Neural progenitor cell (in vitro differentiated cells): ENCODE results near the gene AEN. TPM values are rescaled to one million over a fixed set of nuclear protein-coding genes. Genes with fewer than 3 reads are reported as not detected.

ENCODE experiments used
- DNase-seq: peaks from one replicate; pipeline ENCODE4 v3.0.0-alpha.2; 2016; ENCODE audit warnings: low spot score
- H2AFZ ChIP-seq: fragments of 200-600 bp; sonication (generic); replicated peaks from 2 replicates; pipeline ENCODE4 v1.6.1; 2016; ENCODE audit warnings: antibody characterized with exemption
- H3F3A ChIP-seq: fragments of 200-600 bp; sonication (generic); 2 replicates; pipeline ENCODE4 v1.6.1; 2016; ENCODE audit warnings: antibody characterized with exemption, low read depth
- H3K27ac ChIP-seq: fragments of 200-600 bp; sonication (generic); 2 replicates; pipeline ENCODE4 v1.5.1; 2016; ENCODE audit warnings: mild to moderate bottlenecking
- H3K27me3 ChIP-seq: fragments of 200-600 bp; sonication (generic); 2 replicates; pipeline ENCODE4 v1.6.1; 2016; ENCODE audit warnings: mild to moderate bottlenecking, moderate library complexity
- H3K36me3 ChIP-seq: fragments of 200-600 bp; sonication (generic); 2 replicates; pipeline ENCODE4 v1.5.1; 2016
- H3K4me1 ChIP-seq: fragments of 200-600 bp; sonication (generic); 2 replicates; pipeline ENCODE4 v1.6.1; 2016; ENCODE audit warnings: mixed run types
- H3K4me2 ChIP-seq: fragments of 200-600 bp; sonication (generic); 2 replicates; pipeline ENCODE4 v1.6.1; 2016
- H3K4me3 ChIP-seq: fragments of 200-600 bp; sonication (generic); 2 replicates; pipeline ENCODE4 v1.5.1; 2016
- H3K79me2 ChIP-seq: fragments of 200-600 bp; sonication (generic); 2 replicates; pipeline ENCODE4 v1.6.1; 2016; ENCODE audit warnings: low read depth
- H3K9ac ChIP-seq: fragments of 200-600 bp; sonication (generic); 2 replicates; pipeline ENCODE4 v1.6.1; 2016
- H3K9me3 ChIP-seq: fragments of 200-600 bp; sonication (generic); 2 replicates; pipeline ENCODE4 v1.5.1; 2016; ENCODE audit warnings: low read depth
- H4K20me1 ChIP-seq: fragments of 200-600 bp; sonication (generic); 2 replicates; pipeline ENCODE4 v1.6.1; 2016; ENCODE audit warnings: low read depth
- H3K27ac Mint-ChIP-seq: 3 replicates; pipeline ENCODE4 v1.8.0; 2021; ENCODE audit warnings: mixed read lengths
- H3K27me3 Mint-ChIP-seq: 2 replicates; pipeline ENCODE4 v1.8.0; 2022; ENCODE audit warnings: low read depth, mild to moderate bottlenecking, inconsistent platforms, moderate library complexity, mixed read lengths; ENCODE audit not compliant: insufficient read depth
- H3K36me3 Mint-ChIP-seq: 3 replicates; pipeline ENCODE4 v1.8.0; 2021; ENCODE audit warnings: mixed read lengths
- H3K4me1 Mint-ChIP-seq: 3 replicates; pipeline ENCODE4 v1.8.0; 2021; ENCODE audit warnings: mixed read lengths
- H3K4me3 Mint-ChIP-seq: 3 replicates; pipeline ENCODE4 v1.8.0; 2021; ENCODE audit warnings: mild to moderate bottlenecking, moderate library complexity, mixed read lengths
- H3K9me3 Mint-ChIP-seq: 3 replicates; pipeline ENCODE4 v1.8.0; 2020; ENCODE audit warnings: mixed read lengths
- CTCF ChIP-seq: fragments of 200-600 bp; sonication (generic); IDR thresholded peaks from 2 replicates; pipeline ENCODE4 v1.5.1; 2017; ENCODE audit warnings: antibody characterized with exemption, mild to moderate bottlenecking
- EZH2 ChIP-seq: fragments of 200-600 bp; sonication (generic); IDR thresholded peaks from 2 replicates; pipeline ENCODE4 v1.6.1; 2017; ENCODE audit warnings: antibody characterized with exemption, mild to moderate bottlenecking, moderate library complexity
- EZH2phosphoT487 ChIP-seq: fragments of 200-600 bp; sonication (generic); IDR thresholded peaks from 2 replicates; pipeline ENCODE4 v1.6.1; 2017; ENCODE audit warnings: antibody characterized with exemption
- total RNA-seq: library from RNA; depleted of rRNA; stranded (reverse); fragments of >200 nt; gene quantifications from 2 replicates; pipeline ENCODE4 v1.2.3, GENCODE V29; 2015; ENCODE audit warnings: low replicate concordance

AEN gene
- total RNA-seq, 1 donor from 2014 or later = 35.0 TPM

GRCh38 chr15:88574655-88575054, 46.5 kb upstream of the AEN start:
- no peak overlapping the region for H3K4me3 Mint-ChIP-seq
- peak; percentile 69 for DNase-seq
- Histone ChIP-seq H3K4me2 (peak overlapping the region; percentile 63), H3K79me2 (no peaks in the 10 kb centered on the region), H3K4me3 (no peak overlapping the region), H3K36me3 (no peaks in the 10 kb centered on the region), H3K9ac (no peak overlapping the region), H3K27me3 (no peaks in the 10 kb centered on the region), H4K20me1 (no peaks in the 10 kb centered on the region), H3K27ac (no peak overlapping the region), H3K4me1 (peaks cover 27% of the 10 kb centered on the region), H2AFZ (peak overlapping the region; percentile 11), H3F3A (peaks cover 7% of the 10 kb centered on the region), H3K9me3 (no peaks in the 10 kb centered on the region)
- H3K27me3 Mint-ChIP-seq = peaks cover 2% of the 10 kb centered on the region
- peaks cover 19% of the 10 kb centered on the region for H3K4me1 Mint-ChIP-seq
- H3K9me3 Mint-ChIP-seq = no peaks in the 10 kb centered on the region
- H3K27ac Mint-ChIP-seq = peak overlapping the region; percentile 18
- no peak for TF ChIP-seq CTCF
- no peak for TF ChIP-seq EZH2phosphoT487
- TF ChIP-seq EZH2 = no peak
- no peaks in the 10 kb centered on the region for H3K36me3 Mint-ChIP-seq

GRCh38 chr15:88579322-88579721, 41.8 kb upstream of the AEN start:
- Histone ChIP-seq H3K4me1 (peaks cover 14% of the 10 kb centered on the region), H3K4me3 (no peak overlapping the region), H3K36me3 (no peaks in the 10 kb centered on the region), H3K27ac (no peak overlapping the region), H3K9me3 (no peaks in the 10 kb centered on the region), H3F3A (peaks cover 7% of the 10 kb centered on the region), H2AFZ (no peak overlapping the region), H3K4me2 (no peak overlapping the region), H3K79me2 (no peaks in the 10 kb centered on the region), H3K9ac (no peak overlapping the region), H3K27me3 (no peaks in the 10 kb centered on the region), H4K20me1 (no peaks in the 10 kb centered on the region)
- peaks cover 10% of the 10 kb centered on the region for H3K4me1 Mint-ChIP-seq
- no peak overlapping the region for H3K4me3 Mint-ChIP-seq
- H3K36me3 Mint-ChIP-seq = no peaks in the 10 kb centered on the region
- no peak overlapping the region for H3K27ac Mint-ChIP-seq
- no peaks in the 10 kb centered on the region for H3K27me3 Mint-ChIP-seq
- no peak for TF ChIP-seq EZH2phosphoT487
- TF ChIP-seq EZH2 = no peak
- TF ChIP-seq CTCF = no peak
- H3K9me3 Mint-ChIP-seq = no peaks in the 10 kb centered on the region
- DNase-seq = no peak

- Histone ChIP-seq H3K9ac (no peak overlapping the region), H3K27ac (no peak overlapping the region), H4K20me1 (no peaks in the 10 kb centered on the region), H3K4me1 (peaks cover 4% of the 10 kb centered on the region), H3K36me3 (no peaks in the 10 kb centered on the region), H3K4me3 (no peak overlapping the region), H3F3A (no peaks in the 10 kb centered on the region), H3K27me3 (no peaks in the 10 kb centered on the region), H3K9me3 (no peaks in the 10 kb centered on the region), H3K79me2 (no peaks in the 10 kb centered on the region), H2AFZ (no peak overlapping the region), H3K4me2 (no peak overlapping the region)
- no peaks in the 10 kb centered on the region for H3K36me3 Mint-ChIP-seq
- H3K27ac Mint-ChIP-seq = no peak overlapping the region
- H3K9me3 Mint-ChIP-seq = no peaks in the 10 kb centered on the region
- no peak overlapping the region for H3K4me3 Mint-ChIP-seq
- no peaks in the 10 kb centered on the region for H3K4me1 Mint-ChIP-seq
- no peak for TF ChIP-seq EZH2
- TF ChIP-seq EZH2phosphoT487 = no peak
- TF ChIP-seq CTCF = no peak
- no peak for DNase-seq
- no peaks in the 10 kb centered on the region for H3K27me3 Mint-ChIP-seq
Observed at GRCh38 chr15:88580532-88580931, 40.6 kb upstream of the AEN start.
